Gastroesophageal sphincter (tissue), 4 donors: ENCODE data around the gene CCDC85C. TPM values are rescaled to one million over a fixed set of nuclear protein-coding genes. Genes with fewer than 3 reads are reported as not detected.
A peak's percentile ranks its signal among the peaks of the same experiment; 100 is the strongest.

Experiments
- ATAC-seq: fragments of 150-250 bp; one replicate; pipeline ENCODE4 v1.9.1; 2016; ENCODE audit warnings: mild to moderate bottlenecking, moderate library complexity
- H3K27ac ChIP-seq, 4 donors: fragments of 200-600 bp; sonication (generic) in 3 of 4; 1 replicate in 3 of 4; 2 replicates in 1 of 4; pipeline ENCODE4 v1.5.1; 2016 to 2019
- H3K27me3 ChIP-seq: fragments of 200-600 bp; sonication (generic); one replicate; pipeline ENCODE4 v1.5.1; 2019
- H3K36me3 ChIP-seq, 2 donors: fragments of 200-600 bp; sonication (generic); one replicate each; pipeline ENCODE4 v1.5.1; 2019; ENCODE audit warnings: control low read depth in 1 of 2
- H3K4me1 ChIP-seq, 3 donors: fragments of 200-600 bp; sonication (generic); 1 replicate in 2 of 3; 2 replicates in 1 of 3; pipeline ENCODE4 v1.5.1; 2016 to 2019; ENCODE audit warnings: control low read depth in 2 of 3
- H3K4me3 ChIP-seq, 2 donors: fragments of 200-600 bp; sonication (generic); one replicate each; pipeline ENCODE4 v1.5.1; 2019; ENCODE audit warnings: mild to moderate bottlenecking in 1 of 2, moderate library complexity in 1 of 2
- H3K9me3 ChIP-seq, 3 donors: fragments of 200-600 bp; sonication (generic); one replicate each; pipeline ENCODE4 v1.5.1; 2017 to 2019; ENCODE audit warnings: control low read depth in 2 of 3
- CTCF ChIP-seq, 4 experiments: fragments of 200-600 bp in 2 of 4; fragments of 450-650 bp in 2 of 4; sonication (generic) in 1 of 4; IDR thresholded peaks; one replicate each; pipeline ENCODE4 v1.5.1; 2017 to 2019; ENCODE audit warnings: antibody characterized with exemption in 4 of 4, mild to moderate bottlenecking in 2 of 4, moderate library complexity in 2 of 4
- EP300 ChIP-seq: sonication (generic); formaldehyde crosslinking; IDR thresholded peaks from one replicate; pipeline ENCODE4 v1.6.1; 2017; ENCODE audit warnings: antibody characterized with exemption, mild to moderate bottlenecking
- POLR2A ChIP-seq, 2 donors: fragments of 450-650 bp; IDR thresholded peaks; one replicate each; pipeline ENCODE4 v1.6.1; 2017; ENCODE audit warnings: antibody characterized with exemption in 2 of 2, mild to moderate bottlenecking in 2 of 2, moderate library complexity in 1 of 2
- POLR2AphosphoS5 ChIP-seq: sonication (generic); formaldehyde crosslinking; IDR thresholded peaks from one replicate; pipeline ENCODE4 v1.6.1; 2017; ENCODE audit warnings: antibody characterized with exemption
- WGBS, 2 donors: methylation state at CpG; one replicate each; pipeline ENCODE4 v1.1.5; 2018; ENCODE audit warnings: low coverage in 1 of 2; 5-methylcytosine and 5-hydroxymethylcytosine counted together
- total RNA-seq, 4 donors: library from RNA; depleted of rRNA; stranded (reverse); fragments of >200 nt; gene quantifications; one replicate each; pipeline ENCODE4 v1.1.0, GENCODE V29; 2016

CCDC85C gene
- total RNA-seq, 4 donors from 2014 or later, result 14.0 to 58.2 (median 25.0) TPM

- peaks cover 3 to 72% (median 40%) of the 10 kb centered on the region in 3 donors for H3K4me1 ChIP-seq
Measured at GRCh38 chr14:99527026-99527425, 77.0 kb downstream of the CCDC85C start.

GRCh38 chr14:99525699-99526080 lies 78.3 kb downstream of the CCDC85C start:
- peaks cover 3 to 72% (median 35%) of the 10 kb centered on the region in 3 donors for H3K4me1 ChIP-seq
- no peak for ATAC-seq
- H3K27me3 ChIP-seq, result no peaks in the 10 kb centered on the region
- TF ChIP-seq POLR2A (IDR thresholded peaks at IDR 0.05) (no peak), CTCF (IDR thresholded peaks at IDR 0.05) (no peak), EP300 (no peak), POLR2AphosphoS5 (no peak)
- H3K27ac ChIP-seq, result peak overlapping the region in 3 of 4 donors; percentile 76 to 86 (median 79)
- no peaks in the 10 kb centered on the region for H3K9me3 ChIP-seq
- H3K4me3 ChIP-seq, result no peak overlapping the region
- H3K36me3 ChIP-seq, result peaks cover 0 to 6% of the 10 kb centered on the region in 2 donors
- WGBS, 2 donors, result 60% methylated on average over 1 of the region's 12 CpGs; no CpG with 5 or more reads in 1 of the 2 donors

More at GRCh38 chr14:99527026-99527425, 77.0 kb downstream of the CCDC85C start:
- TF ChIP-seq POLR2A (IDR thresholded peaks at IDR 0.05) (no peak), CTCF (IDR thresholded peaks at IDR 0.05) (no peak), POLR2AphosphoS5 (no peak), EP300 (no peak)
- no peaks in the 10 kb centered on the region for H3K36me3 ChIP-seq
- WGBS, 2 donors, result 50 to 81% methylated on average over 2 to 6 of the region's 12 CpGs
- ATAC-seq, result no peak
- no peaks in the 10 kb centered on the region for H3K9me3 ChIP-seq
- no peak overlapping the region for H3K4me3 ChIP-seq
- H3K27me3 ChIP-seq, result no peaks in the 10 kb centered on the region
- H3K27ac ChIP-seq, result peak overlapping the region in 2 of 4 donors; percentile 79 to 86

- Histone ChIP-seq H3K27me3 (no peaks in the 10 kb centered on the region), H3K9me3 (no peaks in the 10 kb centered on the region), H3K4me1 (peaks cover 3 to 66% (median 35%) of the 10 kb centered on the region in 3 donors), H3K4me3 (no peak overlapping the region), H3K27ac (peak overlapping the region; percentile 3 to 86 (median 78)), H3K36me3 (peaks cover 0 to 6% of the 10 kb centered on the region in 2 donors)
- TF ChIP-seq POLR2AphosphoS5 (no peak), EP300 (no peak), POLR2A (IDR thresholded peaks at IDR 0.05) (no peak), CTCF (IDR thresholded peaks at IDR 0.05) (peak in 1 of 4 experiments; percentile 61)
- 55% methylated on average over 2 of the region's 17 CpGs; no CpG with 5 or more reads in 1 of the 2 donors for WGBS, 2 donors
- no peak for ATAC-seq
Measured at GRCh38 chr14:99524804-99525698, 79.0 kb downstream of the CCDC85C start.

DNA sequence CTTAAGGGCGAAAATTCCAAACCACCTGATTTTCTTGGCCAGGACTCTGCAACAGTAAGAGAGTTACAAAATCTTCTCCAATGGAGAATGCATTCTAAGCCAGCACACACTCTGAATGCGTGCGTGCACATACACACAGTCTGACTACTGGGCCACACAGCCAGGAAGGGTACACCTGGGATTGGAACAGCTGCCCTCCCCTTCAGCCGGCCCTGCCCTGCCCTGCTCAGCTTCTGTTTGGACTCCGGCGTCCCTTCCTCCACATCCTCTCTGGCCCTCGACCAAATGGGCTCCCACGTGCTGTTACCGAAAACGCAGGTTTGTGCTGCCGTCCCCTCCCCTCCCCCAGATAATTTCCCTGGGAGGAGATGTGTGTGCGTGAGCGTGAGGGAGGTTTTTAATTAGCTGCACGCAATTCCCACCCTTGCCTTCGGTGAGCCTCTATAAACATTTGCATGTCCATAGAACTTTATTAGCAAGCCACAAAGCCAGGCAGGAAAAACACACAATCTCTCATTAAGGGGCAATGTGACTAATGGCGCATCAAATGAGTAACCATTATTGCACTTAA lies 79.8 kb downstream of the CCDC85C start:
- Histone ChIP-seq H3K27me3 (no peaks in the 10 kb centered on the region), H3K4me1 (peaks cover 3 to 62% (median 35%) of the 10 kb centered on the region in 3 donors), H3K4me3 (no peak overlapping the region), H3K27ac (peak overlapping the region; percentile 4 to 86 (median 78)), H3K36me3 (peaks cover 0 to 6% of the 10 kb centered on the region in 2 donors), H3K9me3 (no peaks in the 10 kb centered on the region)
- ATAC-seq, result peak; percentile 60
- no peak for TF ChIP-seq CTCF (IDR thresholded peaks at IDR 0.05)
- TF ChIP-seq POLR2AphosphoS5, result peak; percentile 40
- no peak for TF ChIP-seq POLR2A (IDR thresholded peaks at IDR 0.05)
- 12 to 17% methylated on average over 3 to 8 of the region's 16 CpGs for WGBS, 2 donors
